NCI-H345 treated with DMSO at 0.1 percent for 48 hours (cell line): ENCODE data around the gene PASK.

Source experiments
- DNase-seq: peaks from one replicate; lab custom pipeline; 2025; ENCODE audit not compliant: unreplicated experiment; lab: John Stamatoyannopoulos, UW

The PASK gene

DNA sequence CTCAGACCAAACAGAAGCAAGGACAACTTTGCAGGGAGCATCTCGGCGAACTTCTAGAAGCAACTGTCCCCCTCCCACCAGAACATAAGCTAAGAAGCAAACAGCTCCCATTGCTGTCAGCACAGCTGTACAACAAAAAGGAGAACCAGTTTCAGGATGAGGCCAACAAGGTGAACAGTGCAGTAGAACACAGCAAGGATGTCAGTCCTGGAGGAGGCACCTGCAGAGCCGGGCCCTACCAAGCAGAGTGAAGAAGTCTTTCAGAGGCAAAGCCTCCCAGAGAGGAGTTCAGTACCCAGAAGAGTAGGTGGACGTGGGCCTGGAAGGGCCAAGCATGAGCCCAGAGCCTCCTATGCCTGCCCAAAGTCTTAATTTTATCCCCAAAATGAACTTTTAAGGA, 1.0 kb downstream of the PASK start:
- no peak for DNase-seq

- no peak for DNase-seq
Observed at GRCh38 chr2:241147336-241147735, 1.9 kb downstream of the PASK start.

DNA sequence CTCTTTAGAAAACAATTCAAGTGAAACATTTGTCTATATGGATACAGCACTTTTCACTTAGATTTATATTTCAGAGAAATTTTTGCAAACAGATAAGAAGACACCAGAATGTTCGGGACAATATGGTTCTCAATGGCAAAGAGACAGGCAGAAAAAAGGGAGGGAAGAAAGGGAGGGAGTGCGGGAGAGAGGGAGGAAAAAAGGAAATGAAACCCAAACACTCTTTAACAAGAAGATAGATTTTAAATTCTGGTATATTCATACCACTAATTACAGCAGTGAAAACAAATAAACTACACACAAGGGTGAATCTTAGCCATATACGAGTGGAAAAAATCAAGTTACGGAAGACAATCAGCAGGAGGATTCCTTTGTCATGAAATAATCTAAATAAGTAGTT, 3.0 kb downstream of the PASK start:
- no peak for DNase-seq

DNA sequence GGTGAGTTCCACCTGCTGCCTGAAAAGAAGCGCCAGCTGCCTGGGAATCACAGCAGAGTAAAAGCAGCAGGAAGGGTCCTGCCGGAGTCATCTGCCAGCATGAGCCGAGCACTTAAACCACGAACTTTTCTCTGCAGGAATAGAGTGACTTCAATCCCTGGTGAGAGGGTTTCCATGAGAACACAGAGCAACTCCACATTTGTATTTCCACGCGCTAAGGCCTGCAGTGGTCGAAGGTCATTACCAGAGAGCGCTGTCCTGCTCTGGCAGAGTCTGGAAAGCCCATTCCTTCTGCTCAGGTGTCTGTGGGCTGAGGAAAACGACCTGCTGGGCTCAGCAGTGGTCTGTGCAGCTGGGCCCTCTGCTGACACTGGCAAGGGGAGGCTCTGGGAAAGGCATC, 6.7 kb downstream of the PASK start:
- no peak for DNase-seq

DNA sequence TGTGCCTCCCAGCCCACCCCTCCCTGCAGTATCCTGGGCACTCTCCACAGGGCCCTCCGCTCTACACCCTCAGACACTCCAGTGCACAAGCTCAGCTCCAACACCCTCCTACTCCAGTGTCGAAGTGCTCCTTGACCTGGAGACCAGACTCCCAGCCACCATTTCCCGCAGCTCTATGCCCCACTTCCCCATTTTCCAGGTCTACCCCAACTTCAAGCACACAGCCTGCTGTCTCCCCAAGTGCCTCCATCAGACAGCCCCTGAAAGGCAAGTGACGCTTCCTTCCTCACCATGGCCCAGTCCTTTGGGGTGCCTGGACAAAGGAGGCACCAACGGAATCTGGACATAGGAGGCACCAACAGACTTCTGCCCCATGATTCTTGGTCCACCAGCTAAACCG, 7.2 kb downstream of the PASK start:
- DNase-seq, result no peak

DNA sequence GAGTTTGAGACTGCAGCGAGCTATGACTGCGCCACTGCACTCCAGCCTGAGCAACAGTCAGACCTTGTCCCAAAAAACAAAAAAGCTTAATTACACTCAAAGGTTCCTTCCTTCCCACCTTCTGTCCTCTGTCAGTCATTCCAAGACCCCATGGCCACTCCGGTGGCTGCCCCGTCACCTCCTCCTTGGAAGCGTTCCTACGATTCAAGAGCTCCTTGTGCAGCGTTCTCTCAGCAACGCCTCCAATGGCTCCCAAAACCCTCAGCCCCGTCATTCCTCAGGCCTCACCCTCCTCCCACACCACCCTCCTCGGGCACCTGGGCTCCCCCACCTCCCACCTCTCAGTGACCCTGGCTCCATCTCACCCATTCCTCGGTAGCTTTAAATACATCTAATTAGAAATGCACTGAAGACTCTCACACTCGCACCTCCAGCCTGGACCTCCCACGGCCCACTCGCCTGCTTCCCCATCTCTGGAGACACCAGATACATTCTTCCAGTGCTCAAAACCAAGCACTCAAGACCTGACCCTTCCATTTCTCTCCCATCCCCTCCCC, 8.0 kb downstream of the PASK start:
- DNase-seq, result no peak

- DNase-seq, result no peak
Observed at GRCh38 chr2:241140445-241140840, 8.8 kb downstream of the PASK start.

- DNase-seq, result no peak
Observed at GRCh38 chr2:241139531-241140444, 9.5 kb downstream of the PASK start.

DNA sequence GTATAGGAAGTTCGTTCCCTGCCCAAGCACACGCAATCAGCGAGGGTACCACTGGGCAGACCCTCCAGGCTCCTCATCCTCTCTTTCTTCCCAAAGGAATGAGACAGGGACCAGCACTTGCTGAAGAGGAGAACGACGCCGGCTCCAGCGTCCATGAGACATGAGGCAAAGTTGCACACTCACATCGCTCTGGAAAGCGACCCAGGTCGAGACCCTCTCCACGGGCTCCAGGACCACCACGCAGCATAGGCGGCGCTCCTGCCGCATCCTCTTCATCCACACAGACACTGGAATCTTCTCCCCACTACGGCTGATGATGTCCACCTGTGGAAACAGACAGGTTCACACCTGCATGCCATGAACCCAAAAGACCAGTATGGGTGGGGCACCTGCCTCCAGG, 10.8 kb downstream of the PASK start:
- no peak for DNase-seq

- no peak for DNase-seq
Observed at GRCh38 chr2:241137276-241138190, 11.7 kb downstream of the PASK start.

- DNase-seq, result no peak
Observed at GRCh38 chr2:241136661-241137260, 12.5 kb downstream of the PASK start.

DNA sequence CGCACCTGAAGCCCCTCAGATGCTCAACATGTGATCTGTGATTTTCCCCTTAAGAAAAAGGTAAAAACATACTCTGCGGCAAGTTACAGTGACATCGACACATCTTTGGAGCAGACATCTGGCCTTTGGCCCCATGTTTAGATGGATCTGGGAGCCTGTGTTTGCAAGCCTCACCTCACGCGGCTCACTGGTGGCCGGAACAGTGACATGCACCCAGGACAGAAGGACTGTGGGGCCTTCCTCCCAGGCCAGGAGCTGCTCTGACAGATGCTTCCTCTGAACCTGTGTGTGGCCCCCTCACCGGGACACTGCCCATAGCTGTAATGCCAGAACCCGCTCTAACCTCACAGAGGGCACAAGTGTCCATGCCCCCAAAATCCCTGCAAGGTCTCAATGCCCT, 13.1 kb downstream of the PASK start:
- DNase-seq, result no peak

DNA sequence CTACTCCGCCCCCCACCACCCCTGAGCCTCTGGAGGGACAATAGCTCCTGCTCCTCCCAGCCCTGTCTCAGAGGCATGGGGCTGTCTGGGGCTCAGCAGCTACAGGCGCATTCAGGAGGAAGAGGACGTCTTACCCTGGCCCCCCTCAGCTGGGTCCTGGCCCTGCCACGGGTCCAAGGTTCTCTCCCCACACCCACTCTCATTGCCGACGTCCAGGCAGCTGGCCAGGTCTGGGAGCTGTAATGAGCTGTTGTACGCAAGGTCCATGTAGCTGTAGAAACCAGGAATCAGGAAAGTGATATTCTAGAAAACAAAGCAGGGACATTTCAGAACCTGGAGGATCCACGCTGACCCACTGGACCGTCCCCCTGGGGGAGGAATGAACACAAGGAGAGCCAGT, 13.5 kb downstream of the PASK start:
- DNase-seq, result no peak

DNA sequence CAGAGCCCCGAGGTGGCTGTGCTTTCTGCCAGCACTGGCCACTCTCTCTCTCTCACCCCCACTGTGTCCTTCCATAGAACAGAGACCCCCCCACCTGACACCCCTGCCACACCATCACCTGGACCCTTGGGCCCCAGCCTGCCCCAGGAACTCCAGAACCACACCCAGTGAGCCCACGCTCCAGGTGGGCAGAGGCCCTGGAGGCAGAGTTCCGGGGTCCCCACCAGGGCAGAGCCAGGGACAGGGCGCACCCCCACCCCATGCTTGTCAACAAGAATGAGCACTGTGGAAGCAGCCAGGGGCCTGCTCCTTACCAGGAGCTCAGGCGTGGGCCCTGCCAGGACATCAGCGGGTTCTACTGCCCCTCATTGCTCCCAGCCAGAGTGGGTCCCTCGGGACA, 14.6 kb downstream of the PASK start:
- no peak for DNase-seq

GRCh38 chr2:241133436-241133820, 15.8 kb downstream of the PASK start:
- DNase-seq, result no peak

DNA sequence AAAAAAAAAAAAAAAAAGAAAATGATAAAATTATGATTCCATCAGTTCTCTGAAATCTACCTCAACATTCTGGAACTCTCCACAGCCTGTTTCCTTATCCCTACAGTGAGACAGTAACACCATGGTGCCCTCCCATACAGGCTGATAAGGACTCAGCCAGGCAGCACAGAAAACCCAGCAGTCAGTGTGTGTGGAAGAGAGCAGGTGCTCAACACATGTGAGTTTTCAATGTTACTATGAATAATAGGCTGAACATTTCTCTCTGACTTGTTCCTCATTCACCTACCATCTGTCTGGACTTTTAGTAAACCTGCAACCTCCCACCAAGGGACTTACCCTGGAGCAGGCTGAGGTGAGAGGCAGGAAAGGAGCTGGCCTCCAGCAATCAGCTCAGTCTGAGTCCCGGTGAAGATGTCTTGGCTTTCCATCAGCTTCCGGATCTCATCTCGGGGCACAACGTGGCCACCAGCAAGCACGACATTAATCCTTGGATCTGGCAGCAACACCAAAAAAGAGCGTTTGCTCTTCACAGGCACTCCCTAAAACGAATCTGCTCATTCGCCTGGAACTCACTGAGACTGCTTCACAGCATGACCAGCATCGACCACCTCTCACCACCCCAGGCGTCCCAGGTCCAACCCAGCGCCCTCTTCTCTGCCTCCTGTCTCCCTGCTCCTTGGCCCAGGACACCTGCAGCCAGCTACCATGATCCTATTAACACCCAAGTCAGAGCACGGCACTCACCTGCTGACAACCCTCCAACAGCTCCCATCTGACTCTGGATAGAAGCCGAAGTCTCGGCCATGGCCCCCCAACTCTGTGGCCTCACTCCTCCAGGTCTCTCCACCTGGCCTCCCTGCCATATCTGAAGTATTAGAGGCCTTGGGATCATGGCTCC, 16.5 kb downstream of the PASK start:
- no peak for DNase-seq

- DNase-seq, result no peak
Observed at GRCh38 chr2:241131531-241131930, 17.7 kb downstream of the PASK start.

GRCh38 chr2:241130316-241130715, 19.0 kb downstream of the PASK start:
- no peak for DNase-seq

DNA sequence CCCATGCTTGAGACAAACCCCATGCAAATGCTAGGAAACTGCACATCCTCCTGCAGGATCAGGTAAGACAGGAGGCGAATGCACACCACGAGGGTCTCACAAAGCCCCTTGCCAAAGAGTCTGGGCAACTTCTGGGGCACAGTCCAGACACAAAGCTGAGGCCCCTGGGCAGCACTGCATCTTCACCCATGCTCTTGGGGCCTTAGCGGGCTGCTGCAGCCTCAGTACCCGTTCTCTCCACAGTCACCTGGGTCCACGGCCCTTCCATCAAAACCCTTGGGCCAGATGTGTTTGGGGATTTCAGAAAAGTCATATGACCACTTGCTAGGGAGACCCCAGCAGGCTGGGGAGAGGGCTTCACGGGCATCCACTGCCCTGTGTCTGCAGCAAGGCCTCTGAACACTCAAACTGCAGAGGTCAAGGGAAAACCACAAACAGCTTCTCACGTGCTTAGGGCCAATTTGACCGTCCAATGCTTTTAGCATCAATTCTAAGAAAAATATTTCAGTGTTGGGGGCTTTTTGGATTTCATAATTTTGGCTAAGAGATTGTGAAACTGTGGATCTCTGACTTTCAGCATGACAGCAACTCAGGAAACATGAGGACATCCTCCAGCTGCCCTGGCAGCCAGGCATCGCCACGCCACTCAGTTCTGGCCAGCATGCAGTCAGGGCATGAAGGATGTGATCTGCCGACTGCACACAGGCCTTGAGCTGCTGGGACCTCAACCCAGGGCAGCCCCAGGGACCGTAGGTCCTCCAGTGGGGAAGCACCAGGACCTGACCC, 20.0 kb downstream of the PASK start:
- DNase-seq, result no peak

GRCh38 chr2:241128266-241128665, 21.0 kb downstream of the PASK start:
- no peak for DNase-seq
